Keratinocyte (primary cell): ENCODE measurements around the gene QSOX1. TPM values are rescaled to one million over a fixed set of nuclear protein-coding genes. Genes with fewer than 3 reads are reported as not detected.

Experiments
- DNase-seq: peaks from one replicate; pipeline ENCODE4 v3.0.0-alpha.2; 2011; ENCODE audit warnings: low read depth, missing footprints, low spot score
- FAIRE-seq: peaks from 2 replicates; lab custom pipeline; 2011; peaks lifted over from hg19 to GRCh38; lab: Jason Lieb, UNC
- H2AFZ ChIP-seq: 2 replicates; pipeline ENCODE4 v1.6.0; 2012; ENCODE audit warnings: low read length, control low read depth, inconsistent platforms; ENCODE audit not compliant: control insufficient read depth
- H3K27ac ChIP-seq: 2 replicates; pipeline ENCODE4 v1.5.1; 2011; ENCODE audit warnings: low read length; ENCODE audit not compliant: control insufficient read depth, insufficient read depth
- H3K27me3 ChIP-seq: 3 replicates; pipeline ENCODE4 v1.6.0; 2011; ENCODE audit warnings: low read length; ENCODE audit not compliant: control insufficient read depth, insufficient read depth; ENCODE audit errors: extremely low read depth
- H3K36me3 ChIP-seq, 2 experiments: 2 replicates in 1 of 2; 3 replicates in 1 of 2; pipeline ENCODE4 v1.5.1; 2011; ENCODE audit warnings: low read length in 2 of 2, mild to moderate bottlenecking in 1 of 2; ENCODE audit not compliant: control insufficient read depth in 2 of 2, insufficient read depth in 2 of 2; ENCODE audit errors: extremely low read depth in 1 of 2
- H3K4me1 ChIP-seq: 3 replicates; pipeline ENCODE4 v1.5.1; 2011; ENCODE audit warnings: low read length; ENCODE audit not compliant: control insufficient read depth, insufficient read depth; ENCODE audit errors: extremely low read depth
- H3K4me2 ChIP-seq: 3 replicates; pipeline ENCODE4 v1.6.0; 2011; ENCODE audit warnings: low read depth, low read length; ENCODE audit not compliant: control insufficient read depth, insufficient read depth; ENCODE audit errors: extremely low read depth
- H3K4me3 ChIP-seq, 3 experiments: fragments of 200-600 bp in 1 of 3; sonication (generic) in 1 of 3; 2 replicates in 2 of 3; 3 replicates in 1 of 3; pipeline ENCODE4 v1.5.1; 2011 to 2016; ENCODE audit warnings: low read length in 3 of 3, mild to moderate bottlenecking in 3 of 3, control low read depth in 2 of 3, inconsistent platforms in 1 of 3, low read depth in 1 of 3, mixed read lengths in 1 of 3, mixed run types in 1 of 3, moderate library complexity in 1 of 3; ENCODE audit not compliant: control insufficient read depth in 2 of 3, insufficient read depth in 2 of 3; ENCODE audit errors: extremely low read depth in 1 of 3
- H3K79me2 ChIP-seq: 2 replicates; pipeline ENCODE4 v1.6.0; 2012; ENCODE audit warnings: low read length; ENCODE audit not compliant: control insufficient read depth, insufficient read depth
- H3K9ac ChIP-seq: 3 replicates; pipeline ENCODE4 v1.6.0; 2011; ENCODE audit warnings: low read length; ENCODE audit not compliant: control insufficient read depth, insufficient read depth; ENCODE audit errors: extremely low read depth
- H3K9me1 ChIP-seq: 3 replicates; pipeline ENCODE4 v1.6.0; 2011; ENCODE audit warnings: low read length; ENCODE audit not compliant: control insufficient read depth, insufficient read depth; ENCODE audit errors: extremely low read depth
- H3K9me3 ChIP-seq: 2 replicates; pipeline ENCODE4 v1.5.1; 2012; ENCODE audit warnings: low read depth, low read length; ENCODE audit not compliant: control insufficient read depth
- H4K20me1 ChIP-seq: 3 replicates; pipeline ENCODE4 v1.6.0; 2011; ENCODE audit warnings: low read length; ENCODE audit not compliant: control insufficient read depth, insufficient read depth; ENCODE audit errors: extremely low read depth
- EZH2 ChIP-seq: IDR thresholded peaks from one replicate; pipeline ENCODE4 v1.6.1; 2012; ENCODE audit warnings: inconsistent platforms, mild to moderate bottlenecking, low read length, moderate library complexity
- dilution Hi-C: fragments of 300-500 bp; cut with MboI; formaldehyde crosslinking; loops from one replicate; pipeline ENCODE4 v1.7.0; 2020; ENCODE audit warnings: low sequenced_read_pairs; ENCODE audit not compliant: extremely low pct_ligation_motif_present
- polyA plus RNA-seq, 5 experiments: library from polyadenylated mRNA; depleted of rRNA in 3 of 5; stranded (reverse) in 3 of 5; stranded (forward) in 1 of 5; unstranded in 1 of 5; fragments of >200 nt; gene quantifications; 1 replicate in 1 of 5; 2 replicates in 3 of 5; 3 replicates in 1 of 5; pipeline versions ENCODE4 v1.2.1 to v1.2.3, GENCODE V29; 2011 to 2012; ENCODE audit warnings: missing spikeins in 2 of 5, low read depth in 1 of 5, low replicate concordance in 1 of 5
- TF ChIP-seq, protein P1 (sequence below), 3 experiments: IDR thresholded peaks in 1 of 3; conservative IDR thresholded peaks in 1 of 3; optimal IDR thresholded peaks in 1 of 3; 2 replicates in 2 of 3; 3 replicates in 1 of 3; pipeline versions ENCODE3 to v1.5.1; 2011; ENCODE audit warnings: low read length in 3 of 3, mild to moderate bottlenecking in 3 of 3, moderate library complexity in 2 of 3, control low read depth in 1 of 3, inconsistent platforms in 1 of 3; ENCODE audit not compliant: insufficient read depth in 2 of 3; ENCODE audit errors: extremely low read depth in 1 of 3

The QSOX1 gene
- polyA plus RNA-seq, 1 donor (not counting 4 experiments of a cell fraction or from before 2014, with no cell fraction given): 57.6 TPM

DNA sequence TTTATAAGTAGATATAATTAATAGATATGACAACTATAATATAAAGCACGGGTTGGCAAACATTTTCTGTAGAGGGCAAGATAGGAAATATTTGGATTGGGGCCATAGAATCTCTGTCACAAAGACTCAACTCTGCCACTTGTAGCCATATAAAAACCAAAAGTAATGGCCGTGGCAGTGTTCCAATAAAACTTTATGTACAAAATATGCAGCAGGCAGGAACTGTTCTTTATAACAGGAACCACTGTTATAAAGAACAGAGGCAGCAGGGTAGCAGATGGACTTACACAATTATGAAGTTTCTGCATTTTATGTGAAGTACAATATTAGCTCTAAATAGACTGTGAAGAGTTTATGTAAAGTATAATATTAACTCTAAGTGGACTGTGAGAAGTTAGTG lies 16.9 kb upstream of the QSOX1 start:
- no peaks in the 10 kb centered on the region for H3K9me3 ChIP-seq
- no peak overlapping the region for H2AFZ ChIP-seq
- H3K4me2 ChIP-seq: no peak overlapping the region
- H3K4me1 ChIP-seq: peaks cover 8% of the 10 kb centered on the region
- no peak overlapping the region for H3K4me3 ChIP-seq
- no peak overlapping the region for H3K9ac ChIP-seq
- H3K27ac ChIP-seq: no peak overlapping the region
- no peak for FAIRE-seq
- TF ChIP-seq, protein P1, sequence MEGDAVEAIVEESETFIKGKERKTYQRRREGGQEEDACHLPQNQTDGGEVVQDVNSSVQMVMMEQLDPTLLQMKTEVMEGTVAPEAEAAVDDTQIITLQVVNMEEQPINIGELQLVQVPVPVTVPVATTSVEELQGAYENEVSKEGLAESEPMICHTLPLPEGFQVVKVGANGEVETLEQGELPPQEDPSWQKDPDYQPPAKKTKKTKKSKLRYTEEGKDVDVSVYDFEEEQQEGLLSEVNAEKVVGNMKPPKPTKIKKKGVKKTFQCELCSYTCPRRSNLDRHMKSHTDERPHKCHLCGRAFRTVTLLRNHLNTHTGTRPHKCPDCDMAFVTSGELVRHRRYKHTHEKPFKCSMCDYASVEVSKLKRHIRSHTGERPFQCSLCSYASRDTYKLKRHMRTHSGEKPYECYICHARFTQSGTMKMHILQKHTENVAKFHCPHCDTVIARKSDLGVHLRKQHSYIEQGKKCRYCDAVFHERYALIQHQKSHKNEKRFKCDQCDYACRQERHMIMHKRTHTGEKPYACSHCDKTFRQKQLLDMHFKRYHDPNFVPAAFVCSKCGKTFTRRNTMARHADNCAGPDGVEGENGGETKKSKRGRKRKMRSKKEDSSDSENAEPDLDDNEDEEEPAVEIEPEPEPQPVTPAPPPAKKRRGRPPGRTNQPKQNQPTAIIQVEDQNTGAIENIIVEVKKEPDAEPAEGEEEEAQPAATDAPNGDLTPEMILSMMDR (optimal IDR thresholded peaks at IDR 0.05 in 1 of 3, IDR thresholded peaks at IDR 0.05 in 1 of 3, conservative IDR thresholded peaks at IDR 0.05 in 1 of 3; ENCODE audit: extremely low read depth in 1 of 3, insufficient read depth in 2 of 3, low read length in 3 of 3): no peak
- no peak for TF ChIP-seq EZH2
- no peaks in the 10 kb centered on the region for H3K27me3 ChIP-seq
- H3K9me1 ChIP-seq: no peaks in the 10 kb centered on the region
- no peaks in the 10 kb centered on the region for H3K36me3 ChIP-seq
- no peaks in the 10 kb centered on the region for H4K20me1 ChIP-seq
- no peak for DNase-seq
- dilution Hi-C loops: no loop called here
- H3K79me2 ChIP-seq: no peaks in the 10 kb centered on the region

DNA sequence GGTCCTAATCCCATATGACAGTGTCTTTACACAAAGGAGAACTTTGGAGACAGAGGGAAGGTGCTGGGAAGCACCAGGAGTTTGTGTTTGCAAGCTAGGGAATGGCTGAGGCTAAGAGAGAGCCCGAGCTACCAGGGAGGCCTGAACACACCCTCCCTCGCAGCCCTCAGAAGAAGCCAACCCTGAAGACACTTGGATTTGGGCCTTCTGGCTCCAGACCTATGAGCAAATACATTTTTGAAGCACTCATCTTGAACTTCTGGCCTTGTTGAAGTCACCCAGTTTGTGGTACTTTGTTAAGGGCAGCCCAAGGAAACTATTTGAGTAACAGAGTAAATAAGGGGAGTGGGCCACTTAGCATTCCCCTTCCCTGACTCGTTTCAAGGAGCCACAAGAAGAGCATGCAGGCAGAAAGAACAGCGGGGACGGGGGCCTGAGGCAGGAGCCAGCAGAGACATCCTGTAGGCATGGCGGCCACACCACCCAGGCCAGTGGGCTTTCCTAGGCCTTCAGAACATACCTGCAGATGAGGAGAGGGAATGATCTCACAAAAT lies 13.2 kb upstream of the QSOX1 start:
- H3K9me1 ChIP-seq: no peaks in the 10 kb centered on the region
- DNase-seq (no peak), FAIRE-seq (no peak)
- H3K4me1 ChIP-seq: peaks cover 12% of the 10 kb centered on the region
- H3K4me3 ChIP-seq: no peak overlapping the region
- H3K27ac ChIP-seq: no peak overlapping the region
- H2AFZ ChIP-seq: no peak overlapping the region
- no peaks in the 10 kb centered on the region for H3K36me3 ChIP-seq
- TF ChIP-seq, protein P1 (optimal IDR thresholded peaks at IDR 0.05 in 1 of 3, IDR thresholded peaks at IDR 0.05 in 1 of 3, conservative IDR thresholded peaks at IDR 0.05 in 1 of 3; ENCODE audit: extremely low read depth in 1 of 3, insufficient read depth in 2 of 3, low read length in 3 of 3): no peak
- TF ChIP-seq EZH2: no peak
- H3K9ac ChIP-seq: no peak overlapping the region
- no peak overlapping the region for H3K4me2 ChIP-seq
- H4K20me1 ChIP-seq: no peaks in the 10 kb centered on the region
- H3K79me2 ChIP-seq: no peaks in the 10 kb centered on the region
- no peaks in the 10 kb centered on the region for H3K27me3 ChIP-seq
- no peaks in the 10 kb centered on the region for H3K9me3 ChIP-seq
- dilution Hi-C loops: no loop called here
